Sciatic nerve (tissue), 2 donors: ENCODE data around the gene PTPRN2. TPM values are rescaled to one million over a fixed set of nuclear protein-coding genes. Genes with fewer than 3 reads are reported as not detected.

Experiments used
- ATAC-seq: fragments of 200-7000 bp; cut with Tn5 transposase; one replicate; pipeline ENCODE4 v1.9.1; 2020; ENCODE audit warnings: mild to moderate bottlenecking, moderate library complexity
- DNase-seq: peaks from one replicate; pipeline ENCODE4 v3.0.0-alpha.2; 2020; ENCODE audit warnings: low spot score
- intact Hi-C: fragments of 100-400 bp; cut with DNase I; formaldehyde crosslinking; loops from one replicate; pipeline ENCODE4 v1.14.2; 2022
- total RNA-seq: library from RNA; stranded (reverse); fragmentation: NEBNext Ultra II Directional; extraction: Animal tissue kit (Norgen Biotek cat#: 25700); gene quantifications from one replicate; pipeline ENCODE4 v1.2.1, GENCODE V29; 2021
- donor health status: DM: no; HTN: no; CAD: no.
- donor health status: DM: no; HTN: no; CAD: no.

PTPRN2 gene
- total RNA-seq, 1 donor from 2014 or later: 12.7 TPM

- intact Hi-C loops: no loop called here
- ATAC-seq (no peak), DNase-seq (no peak)
Measured at GRCh38 chr7:158482480-158482879, 105.1 kb downstream of the PTPRN2 start.

GRCh38 chr7:158479664-158480025 lies 108.0 kb downstream of the PTPRN2 start:
- intact Hi-C loops: no loop called here
- DNase-seq: no peak
- no peak for ATAC-seq

GRCh38 chr7:158479021-158479663 lies 108.5 kb downstream of the PTPRN2 start:
- no peak for ATAC-seq

GRCh38 chr7:158477866-158478265 lies 109.8 kb downstream of the PTPRN2 start:
- DNase-seq: no peak
- no peak for ATAC-seq
- intact Hi-C loops: no loop called here

More at GRCh38 chr7:158479021-158479663, 108.5 kb downstream of the PTPRN2 start:
- intact Hi-C loops: no loop called here
- DNase-seq: no peak

- ATAC-seq (no peak), DNase-seq (no peak)
- intact Hi-C loops: no loop called here
Measured at GRCh38 chr7:158476331-158476932, 111.2 kb downstream of the PTPRN2 start.

GRCh38 chr7:158475679-158476052 lies 112.0 kb downstream of the PTPRN2 start:
- intact Hi-C loops: no loop called here
- ATAC-seq: no peak
- DNase-seq: no peak

- DNase-seq (no peak), ATAC-seq (no peak)
- intact Hi-C loops: no loop called here
Measured at GRCh38 chr7:158475036-158475678, 112.5 kb downstream of the PTPRN2 start.

GRCh38 chr7:158474488-158474887 lies 113.1 kb downstream of the PTPRN2 start:
- intact Hi-C loops: no loop called here
- ATAC-seq: no peak
- DNase-seq: no peak

GRCh38 chr7:158473946-158474345 lies 113.7 kb downstream of the PTPRN2 start:
- intact Hi-C loops: no loop called here
- DNase-seq: no peak
- no peak for ATAC-seq

- ATAC-seq: no peak
Measured at GRCh38 chr7:158473221-158473620, 114.4 kb downstream of the PTPRN2 start.

GRCh38 chr7:158472596-158472995 lies 115.0 kb downstream of the PTPRN2 start:
- DNase-seq (no peak), ATAC-seq (no peak)
- intact Hi-C loops: no loop called here

More at GRCh38 chr7:158473221-158473620, 114.4 kb downstream of the PTPRN2 start:
- intact Hi-C loops: no loop called here
- DNase-seq: no peak

DNA sequence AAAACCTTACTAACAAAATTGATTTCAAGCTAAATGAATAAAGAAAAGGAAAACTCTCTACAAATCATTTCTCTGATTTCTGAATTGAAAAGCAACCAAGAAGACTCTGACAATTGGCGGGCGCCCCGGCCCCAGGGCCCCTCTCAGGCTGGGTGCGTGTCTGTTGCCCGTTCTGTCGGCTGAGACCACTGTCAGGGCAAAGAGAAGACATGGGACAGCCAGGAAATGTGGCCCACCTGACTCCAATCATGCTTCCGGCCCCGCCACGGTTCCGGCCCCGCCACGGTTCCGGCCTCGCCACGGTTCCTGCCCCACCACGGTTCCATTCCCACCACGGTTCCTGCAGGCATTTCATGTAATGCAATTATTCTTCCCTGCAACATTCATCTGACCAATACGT lies 115.9 kb downstream of the PTPRN2 start:
- intact Hi-C loops: no loop called here
- ATAC-seq (no peak), DNase-seq (no peak)

GRCh38 chr7:158470336-158470735 lies 117.3 kb downstream of the PTPRN2 start:
- intact Hi-C loops: no loop called here
- ATAC-seq (no peak), DNase-seq (no peak)

DNA sequence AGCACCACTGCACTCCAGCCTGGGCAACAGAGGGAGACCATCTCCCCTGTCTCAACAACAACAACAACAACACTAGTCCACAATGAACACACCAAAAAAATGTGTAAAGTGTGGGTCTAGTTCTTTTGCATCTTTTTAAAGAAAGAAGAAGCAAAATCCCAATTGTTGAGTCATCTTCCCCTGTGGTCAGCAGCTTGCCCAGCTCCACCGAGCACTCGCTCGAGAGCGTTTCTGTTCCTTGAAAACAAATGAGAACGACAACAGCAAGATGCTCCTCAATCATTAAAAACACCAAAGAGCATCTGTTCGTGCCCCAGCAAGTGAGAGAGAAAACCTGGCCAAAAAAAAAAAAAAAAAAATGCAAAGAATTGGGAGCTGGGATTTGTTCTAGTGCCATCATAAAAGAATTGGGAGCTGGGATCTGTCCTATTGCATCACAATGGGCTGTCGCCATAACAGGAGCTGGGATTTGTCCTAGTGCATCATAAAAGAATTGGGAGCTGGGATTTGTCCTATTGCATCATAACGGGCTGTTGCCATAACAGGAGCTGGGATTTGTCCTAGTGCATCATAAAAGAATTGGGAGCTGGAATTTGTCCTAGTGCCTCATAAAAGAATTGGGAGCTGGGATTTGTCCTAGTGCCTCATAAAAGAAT lies 118.1 kb downstream of the PTPRN2 start:
- ATAC-seq (no peak), DNase-seq (no peak)
- intact Hi-C loops: no loop called here

DNA sequence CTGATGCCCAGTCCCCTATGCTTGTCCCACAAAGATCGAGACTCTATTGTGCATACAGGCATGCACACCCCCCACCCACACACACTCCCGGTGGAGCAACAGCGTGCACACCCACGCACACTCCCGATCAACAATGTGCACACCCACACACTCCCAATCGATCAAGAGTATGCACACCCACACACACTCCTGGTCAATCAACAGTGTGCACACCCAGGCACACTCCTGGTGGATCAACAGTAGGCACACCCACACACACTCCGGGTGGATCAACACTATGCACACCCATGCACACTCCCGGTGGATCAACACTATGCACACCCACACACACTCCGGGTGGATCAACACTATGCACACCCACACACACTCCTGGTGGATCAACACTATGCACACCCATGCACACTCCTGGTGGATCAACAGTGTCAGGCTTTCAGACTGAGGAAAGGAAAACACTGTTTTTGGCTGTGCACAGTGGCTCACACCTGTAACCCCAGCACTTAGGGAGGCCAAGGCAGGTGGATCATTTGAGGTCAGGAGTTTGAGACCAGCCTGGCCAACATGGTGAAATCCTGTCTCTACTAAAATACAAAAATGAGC lies 118.8 kb downstream of the PTPRN2 start:
- no peak for DNase-seq
- no peak for ATAC-seq
- intact Hi-C loops: no loop called here

DNA sequence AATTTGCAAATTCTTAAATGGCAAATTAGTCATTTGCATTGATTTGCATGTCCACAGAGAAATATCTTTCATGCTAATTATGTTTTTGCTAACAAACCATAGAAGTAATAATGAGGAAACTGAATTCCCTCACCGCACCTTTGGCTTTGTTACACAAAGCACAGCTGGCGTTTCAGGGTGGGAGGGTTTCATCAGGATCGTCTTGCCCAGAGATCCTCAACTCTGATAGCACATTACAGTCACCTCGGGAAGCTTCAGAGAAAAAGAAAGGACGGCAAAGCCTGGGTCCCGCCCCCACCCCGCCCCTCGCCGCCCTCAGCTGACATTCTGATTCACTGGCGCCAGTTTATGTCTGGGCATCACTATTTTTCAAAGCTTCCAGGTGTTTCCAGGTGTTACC lies 119.4 kb downstream of the PTPRN2 start:
- DNase-seq (no peak), ATAC-seq (no peak)
- intact Hi-C loops: no loop called here

- intact Hi-C loops: no loop called here
- ATAC-seq (no peak), DNase-seq (no peak)
Measured at GRCh38 chr7:158467562-158467961, 120.1 kb downstream of the PTPRN2 start.

- intact Hi-C loops: no loop called here
- DNase-seq (no peak), ATAC-seq (no peak)
Measured at GRCh38 chr7:158463317-158463716, 124.3 kb downstream of the PTPRN2 start.

DNA sequence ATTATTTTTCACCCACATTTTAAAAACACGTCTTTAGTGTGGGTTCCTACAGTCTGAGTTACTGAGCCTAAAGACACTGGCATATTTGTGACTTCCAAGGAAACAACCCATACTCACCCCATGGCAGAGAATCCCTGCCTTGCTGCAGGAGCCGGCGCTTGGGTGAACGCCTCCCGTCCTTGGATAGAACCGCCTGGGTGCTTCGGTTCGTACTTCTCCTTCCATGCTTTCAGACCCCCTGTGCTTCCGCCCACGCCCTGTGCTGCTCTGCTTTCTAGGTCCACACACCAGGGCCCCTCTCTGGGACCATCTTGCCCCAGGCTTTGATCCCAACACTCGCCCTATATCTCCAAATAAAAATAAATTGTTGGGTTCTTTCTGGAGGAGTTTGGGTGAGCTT lies 125.8 kb downstream of the PTPRN2 start:
- DNase-seq (no peak), ATAC-seq (no peak)
- intact Hi-C loops: no loop called here

GRCh38 chr7:158460665-158461064 lies 127.0 kb downstream of the PTPRN2 start:
- ATAC-seq: no peak
- no peak for DNase-seq

More at GRCh38 chr7:158460665-158461064, 127.0 kb downstream of the PTPRN2 start:
- intact Hi-C loops: no loop called here
